Measurements from ENCODE around the gene RXFP3.
A peak's percentile ranks its signal among the peaks of the same experiment; 100 is the strongest.

The RXFP3 gene

GRCh38 chr5:33891788-33892619, 44.2 kb upstream of the RXFP3 start, which contains the start of gene ADAMTS12:
ADAMTS12 (minus strand) TSS chr5:33891990; CDS start chr5:33891856, 134 bp downstream.
- H2BK15ac ChIP-seq (replicated peaks; ENCODE audit: low read depth), result no peak within 1 kb of the TSS
- H2BK5ac ChIP-seq (ENCODE audit: low read length), result peak within 1 kb of the TSS; percentile 40
- H3K4me3 ChIP-seq (ENCODE audit: low read length), result peak within 1 kb of the TSS; percentile 40
- H3K27me3 ChIP-seq (ENCODE audit: insufficient read depth, low read length, poor library complexity), result no peaks in the 10 kb centered on the region
- no peaks in the 10 kb centered on the region for H3K79me1 ChIP-seq (ENCODE audit: low read length)
- no peaks in the 10 kb centered on the region for H3K79me2 ChIP-seq (ENCODE audit: control insufficient read depth, insufficient read depth, low read length)
- H3K56ac ChIP-seq (ENCODE audit: low read length), result peak within 1 kb of the TSS; percentile 82
- no peak within 1 kb of the TSS for H3K23ac ChIP-seq (ENCODE audit: low read length)
- peak within 1 kb of the TSS; percentile 94 for H3K18ac ChIP-seq (ENCODE audit: low read length)
- H2AK5ac ChIP-seq (ENCODE audit: low read length), result no peak within 1 kb of the TSS
- peak within 1 kb of the TSS; percentile 62 for H3K9ac ChIP-seq (ENCODE audit: low read length)
- no CpG with 5 or more reads among the region's 45 CpGs for WGBS (ENCODE audit: extremely low coverage, insufficient coverage, low lambda C conversion rate)
- H3K27ac ChIP-seq (ENCODE audit: low read depth, low read length), result peak within 1 kb of the TSS; percentile 29
- peak; percentile 76 for DNase-seq
- peak within 1 kb of the TSS; percentile 90 for H3K4me2 ChIP-seq (ENCODE audit: low read length)
- no peaks in the 10 kb centered on the region for H3K36me3 ChIP-seq (ENCODE audit: control insufficient read depth, insufficient read depth, low read length)
- H3K4ac ChIP-seq (ENCODE audit: low read depth, low read length), result peak within 1 kb of the TSS; percentile 25
- H3K4me1 ChIP-seq (ENCODE audit: control insufficient read depth, low read depth, low read length), result peaks cover 2% of the 10 kb centered on the region
- no peak within 1 kb of the TSS for H4K8ac ChIP-seq (ENCODE audit: low read depth, low read length)
- no peak within 1 kb of the TSS for H2BK120ac ChIP-seq (ENCODE audit: low read depth, low read length)
- H4K5ac ChIP-seq (ENCODE audit: low read length), result no peak within 1 kb of the TSS

GRCh38 chr5:33892620-33893137, 43.5 kb upstream of the RXFP3 start:
- H3K36me3 ChIP-seq (ENCODE audit: control insufficient read depth, insufficient read depth, low read length), result no peaks in the 10 kb centered on the region
- H3K56ac ChIP-seq (ENCODE audit: low read length), result peak overlapping the region; percentile 82
- H2BK5ac ChIP-seq (ENCODE audit: low read length), result no peak overlapping the region
- no peaks in the 10 kb centered on the region for H3K79me2 ChIP-seq (ENCODE audit: control insufficient read depth, insufficient read depth, low read length)
- H3K27ac ChIP-seq (ENCODE audit: low read depth, low read length), result no peak overlapping the region
- no peak overlapping the region for H3K4me3 ChIP-seq (ENCODE audit: low read length)
- peak; percentile 84 for DNase-seq
- no CpG with 5 or more reads among the region's 5 CpGs for WGBS (ENCODE audit: extremely low coverage, insufficient coverage, low lambda C conversion rate)
- peaks cover 2% of the 10 kb centered on the region for H3K4me1 ChIP-seq (ENCODE audit: control insufficient read depth, low read depth, low read length)
- H4K8ac ChIP-seq (ENCODE audit: low read depth, low read length), result no peak overlapping the region
- H2AK5ac ChIP-seq (ENCODE audit: low read length), result no peak overlapping the region
- H3K4ac ChIP-seq (ENCODE audit: low read depth, low read length), result no peak overlapping the region
- H3K4me2 ChIP-seq (ENCODE audit: low read length), result peak overlapping the region; percentile 43
- H2BK15ac ChIP-seq (replicated peaks; ENCODE audit: low read depth), result no peak overlapping the region
- H4K5ac ChIP-seq (ENCODE audit: low read length), result no peak overlapping the region
- no peaks in the 10 kb centered on the region for H3K79me1 ChIP-seq (ENCODE audit: low read length)
- H3K27me3 ChIP-seq (ENCODE audit: insufficient read depth, low read length, poor library complexity), result no peaks in the 10 kb centered on the region
- peak overlapping the region; percentile 94 for H3K18ac ChIP-seq (ENCODE audit: low read length)
- no peak overlapping the region for H2BK120ac ChIP-seq (ENCODE audit: low read depth, low read length)
- H3K23ac ChIP-seq (ENCODE audit: low read length), result no peak overlapping the region
- H3K9ac ChIP-seq (ENCODE audit: low read length), result peak overlapping the region; percentile 31

- H2BK120ac ChIP-seq (ENCODE audit: low read depth, low read length), result no peak overlapping the region
- H3K4me1 ChIP-seq (ENCODE audit: control insufficient read depth, low read depth, low read length), result peaks cover 2% of the 10 kb centered on the region
- H2BK15ac ChIP-seq (replicated peaks; ENCODE audit: low read depth), result no peak overlapping the region
- H4K8ac ChIP-seq (ENCODE audit: low read depth, low read length), result no peak overlapping the region
- WGBS (ENCODE audit: extremely low coverage, insufficient coverage, low lambda C conversion rate), result no CpG with 5 or more reads among the region's 1 CpG
- no peaks in the 10 kb centered on the region for H3K36me3 ChIP-seq (ENCODE audit: control insufficient read depth, insufficient read depth, low read length)
- no peak overlapping the region for H3K27ac ChIP-seq (ENCODE audit: low read depth, low read length)
- no peak overlapping the region for H2BK5ac ChIP-seq (ENCODE audit: low read length)
- no peaks in the 10 kb centered on the region for H3K79me1 ChIP-seq (ENCODE audit: low read length)
- no peaks in the 10 kb centered on the region for H3K27me3 ChIP-seq (ENCODE audit: insufficient read depth, low read length, poor library complexity)
- H3K4ac ChIP-seq (ENCODE audit: low read depth, low read length), result no peak overlapping the region
- H4K5ac ChIP-seq (ENCODE audit: low read length), result no peak overlapping the region
- H3K18ac ChIP-seq (ENCODE audit: low read length), result no peak overlapping the region
- no peak for DNase-seq
- no peak overlapping the region for H3K4me3 ChIP-seq (ENCODE audit: low read length)
- H2AK5ac ChIP-seq (ENCODE audit: low read length), result no peak overlapping the region
- H3K56ac ChIP-seq (ENCODE audit: low read length), result no peak overlapping the region
- no peaks in the 10 kb centered on the region for H3K79me2 ChIP-seq (ENCODE audit: control insufficient read depth, insufficient read depth, low read length)
- H3K4me2 ChIP-seq (ENCODE audit: low read length), result no peak overlapping the region
- H3K23ac ChIP-seq (ENCODE audit: low read length), result no peak overlapping the region
- no peak overlapping the region for H3K9ac ChIP-seq (ENCODE audit: low read length)
Observed at GRCh38 chr5:33894566-33894965, 41.6 kb upstream of the RXFP3 start.

- WGBS (ENCODE audit: extremely low coverage, insufficient coverage, low lambda C conversion rate), result no CpG with 5 or more reads among the region's 1 CpG
- Histone ChIP-seq H4K5ac (ENCODE audit: low read length) (no peak overlapping the region), H3K18ac (ENCODE audit: low read length) (no peak overlapping the region), H3K79me1 (ENCODE audit: low read length) (no peaks in the 10 kb centered on the region), H4K8ac (ENCODE audit: low read depth, low read length) (no peak overlapping the region), H3K9ac (ENCODE audit: low read length) (no peak overlapping the region), H3K4me2 (ENCODE audit: low read length) (no peak overlapping the region), H3K79me2 (ENCODE audit: control insufficient read depth, insufficient read depth, low read length) (no peaks in the 10 kb centered on the region), H3K36me3 (ENCODE audit: control insufficient read depth, insufficient read depth, low read length) (no peaks in the 10 kb centered on the region), H3K4ac (ENCODE audit: low read depth, low read length) (no peak overlapping the region), H3K56ac (ENCODE audit: low read length) (no peak overlapping the region), H2BK15ac (replicated peaks; ENCODE audit: low read depth) (no peak overlapping the region), H3K27me3 (ENCODE audit: insufficient read depth, low read length, poor library complexity) (no peaks in the 10 kb centered on the region), H3K4me1 (ENCODE audit: control insufficient read depth, low read depth, low read length) (no peaks in the 10 kb centered on the region), H3K27ac (ENCODE audit: low read depth, low read length) (no peak overlapping the region), H3K23ac (ENCODE audit: low read length) (no peak overlapping the region), H2BK5ac (ENCODE audit: low read length) (no peak overlapping the region), H2AK5ac (ENCODE audit: low read length) (no peak overlapping the region), H3K4me3 (ENCODE audit: low read length) (no peak overlapping the region), H2BK120ac (ENCODE audit: low read depth, low read length) (no peak overlapping the region)
- DNase-seq, result no peak
Observed at GRCh38 chr5:33901156-33901555, 35.0 kb upstream of the RXFP3 start.

- Histone ChIP-seq H3K36me3 (ENCODE audit: control insufficient read depth, insufficient read depth, low read length) (no peaks in the 10 kb centered on the region), H3K4me3 (ENCODE audit: low read length) (no peak overlapping the region), H3K79me1 (ENCODE audit: low read length) (no peaks in the 10 kb centered on the region), H3K4me2 (ENCODE audit: low read length) (no peak overlapping the region), H2BK120ac (ENCODE audit: low read depth, low read length) (no peak overlapping the region), H3K23ac (ENCODE audit: low read length) (no peak overlapping the region), H3K9ac (ENCODE audit: low read length) (no peak overlapping the region), H3K27me3 (ENCODE audit: insufficient read depth, low read length, poor library complexity) (no peaks in the 10 kb centered on the region), H4K8ac (ENCODE audit: low read depth, low read length) (no peak overlapping the region), H2BK15ac (replicated peaks; ENCODE audit: low read depth) (no peak overlapping the region), H4K5ac (ENCODE audit: low read length) (no peak overlapping the region), H3K56ac (ENCODE audit: low read length) (no peak overlapping the region), H2AK5ac (ENCODE audit: low read length) (no peak overlapping the region), H2BK5ac (ENCODE audit: low read length) (no peak overlapping the region), H3K4me1 (ENCODE audit: control insufficient read depth, low read depth, low read length) (no peaks in the 10 kb centered on the region), H3K27ac (ENCODE audit: low read depth, low read length) (no peak overlapping the region), H3K4ac (ENCODE audit: low read depth, low read length) (no peak overlapping the region), H3K18ac (ENCODE audit: low read length) (no peak overlapping the region), H3K79me2 (ENCODE audit: control insufficient read depth, insufficient read depth, low read length) (no peaks in the 10 kb centered on the region)
- no CpG with 5 or more reads among the region's 2 CpGs for WGBS (ENCODE audit: extremely low coverage, insufficient coverage, low lambda C conversion rate)
- DNase-seq, result no peak
Observed at GRCh38 chr5:33903118-33903517, 33.1 kb upstream of the RXFP3 start.
